ENCODE results near the gene HLA-A. TPM values are rescaled to one million over a fixed set of nuclear protein-coding genes. Genes with fewer than 3 reads are reported as not detected.

The HLA-A gene
- total and polyA plus RNA-seq, 2 of the 13 experiments (the other 11 are each of a cell fraction or from before 2014, with no cell fraction given) = 345 to 527 TPM

DNA sequence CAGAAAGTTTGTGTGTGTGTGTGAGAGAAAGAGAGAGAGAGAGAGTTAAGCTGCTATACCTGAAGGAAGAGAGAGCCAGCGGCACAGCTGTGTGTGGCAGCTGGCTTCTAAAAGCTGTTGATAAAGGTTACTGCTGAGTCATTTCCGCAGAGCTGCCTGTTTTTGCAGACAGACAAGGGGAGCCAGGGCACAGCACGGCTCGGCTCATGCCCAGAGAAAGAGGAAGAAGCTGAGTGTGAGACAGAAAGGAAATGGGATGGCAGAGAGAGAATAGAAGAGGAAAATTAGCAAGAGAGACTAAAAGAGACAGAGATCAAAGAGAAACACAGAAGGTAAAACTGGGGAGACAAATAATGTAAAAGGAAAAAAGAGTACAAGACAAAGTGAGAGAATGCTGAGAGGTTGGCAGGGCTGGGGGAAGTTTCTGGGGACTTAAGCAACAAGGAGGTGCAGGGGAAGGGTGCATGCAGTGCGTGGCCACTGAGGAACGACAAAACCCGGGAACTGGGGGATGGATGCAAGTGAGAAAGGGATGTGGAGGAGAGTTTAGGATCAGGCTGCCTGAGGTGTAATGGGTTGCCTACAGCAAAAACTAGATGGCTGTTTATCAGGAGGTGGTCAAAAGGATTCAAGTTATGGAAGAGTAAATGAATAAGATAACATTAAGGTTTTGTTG is 22.7 kb downstream of the HLA-A start (continued):
- TF ChIP-seq, protein P1, sequence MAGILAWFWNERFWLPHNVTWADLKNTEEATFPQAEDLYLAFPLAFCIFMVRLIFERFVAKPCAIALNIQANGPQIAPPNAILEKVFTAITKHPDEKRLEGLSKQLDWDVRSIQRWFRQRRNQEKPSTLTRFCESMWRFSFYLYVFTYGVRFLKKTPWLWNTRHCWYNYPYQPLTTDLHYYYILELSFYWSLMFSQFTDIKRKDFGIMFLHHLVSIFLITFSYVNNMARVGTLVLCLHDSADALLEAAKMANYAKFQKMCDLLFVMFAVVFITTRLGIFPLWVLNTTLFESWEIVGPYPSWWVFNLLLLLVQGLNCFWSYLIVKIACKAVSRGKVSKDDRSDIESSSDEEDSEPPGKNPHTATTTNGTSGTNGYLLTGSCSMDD (CRISPR knock-in tag; IDR thresholded peaks at IDR 0.05) = no peak
- no peak for TF ChIP-seq ZNF282 (IDR thresholded peaks at IDR 0.05; ENCODE audit: partially characterized antibody)
- TF ChIP-seq, protein P2, sequence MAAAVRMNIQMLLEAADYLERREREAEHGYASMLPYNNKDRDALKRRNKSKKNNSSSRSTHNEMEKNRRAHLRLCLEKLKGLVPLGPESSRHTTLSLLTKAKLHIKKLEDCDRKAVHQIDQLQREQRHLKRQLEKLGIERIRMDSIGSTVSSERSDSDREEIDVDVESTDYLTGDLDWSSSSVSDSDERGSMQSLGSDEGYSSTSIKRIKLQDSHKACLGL (CRISPR knock-in tag; IDR thresholded peaks at IDR 0.05) = no peak
- TF ChIP-seq IRF2 (CRISPR knock-in tag; IDR thresholded peaks at IDR 0.05) = peak; percentile 96
- TF ChIP-seq TEAD3 (CRISPR knock-in tag; optimal IDR thresholded peaks at IDR 0.05; ENCODE audit: borderline replicate concordance) = peak; percentile 52
- TF ChIP-seq GABPA (IDR thresholded peaks at IDR 0.05; ENCODE audit: low read depth, low read length) = no peak
- peak; percentile 76 for TF ChIP-seq GABPA (CRISPR knock-in tag; IDR thresholded peaks at IDR 0.05; ENCODE audit: low read depth)
- peak; percentile 66; the same call in 1 of the 2 replicates for TF ChIP-seq ZNF556 (CRISPR knock-in tag; IDR thresholded peaks at IDR 0.05; ENCODE audit: borderline replicate concordance)
- no peak for TF ChIP-seq ZBTB21 (CRISPR knock-in tag; IDR thresholded peaks at IDR 0.05)
- TF ChIP-seq ZMYM2 (CRISPR knock-in tag; IDR thresholded peaks at IDR 0.05) = no peak
- TF ChIP-seq ZNF800 (CRISPR knock-in tag; IDR thresholded peaks at IDR 0.05) = no peak
- TF ChIP-seq CHCHD3 (CRISPR knock-in tag; IDR thresholded peaks at IDR 0.05) = no peak
- no peak for TF ChIP-seq MTA1 (CRISPR knock-in tag; IDR thresholded peaks at IDR 0.05; ENCODE audit: borderline replicate concordance)
- TF ChIP-seq, protein P3, sequence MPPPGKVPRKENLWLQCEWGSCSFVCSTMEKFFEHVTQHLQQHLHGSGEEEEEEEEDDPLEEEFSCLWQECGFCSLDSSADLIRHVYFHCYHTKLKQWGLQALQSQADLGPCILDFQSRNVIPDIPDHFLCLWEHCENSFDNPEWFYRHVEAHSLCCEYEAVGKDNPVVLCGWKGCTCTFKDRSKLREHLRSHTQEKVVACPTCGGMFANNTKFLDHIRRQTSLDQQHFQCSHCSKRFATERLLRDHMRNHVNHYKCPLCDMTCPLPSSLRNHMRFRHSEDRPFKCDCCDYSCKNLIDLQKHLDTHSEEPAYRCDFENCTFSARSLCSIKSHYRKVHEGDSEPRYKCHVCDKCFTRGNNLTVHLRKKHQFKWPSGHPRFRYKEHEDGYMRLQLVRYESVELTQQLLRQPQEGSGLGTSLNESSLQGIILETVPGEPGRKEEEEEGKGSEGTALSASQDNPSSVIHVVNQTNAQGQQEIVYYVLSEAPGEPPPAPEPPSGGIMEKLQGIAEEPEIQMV (CRISPR knock-in tag; IDR thresholded peaks at IDR 0.05; ENCODE audit: low read depth) = 0 out of 2 replicates have a peak, but pooled peaks have one; percentile 24
- TF ChIP-seq, protein P4, sequence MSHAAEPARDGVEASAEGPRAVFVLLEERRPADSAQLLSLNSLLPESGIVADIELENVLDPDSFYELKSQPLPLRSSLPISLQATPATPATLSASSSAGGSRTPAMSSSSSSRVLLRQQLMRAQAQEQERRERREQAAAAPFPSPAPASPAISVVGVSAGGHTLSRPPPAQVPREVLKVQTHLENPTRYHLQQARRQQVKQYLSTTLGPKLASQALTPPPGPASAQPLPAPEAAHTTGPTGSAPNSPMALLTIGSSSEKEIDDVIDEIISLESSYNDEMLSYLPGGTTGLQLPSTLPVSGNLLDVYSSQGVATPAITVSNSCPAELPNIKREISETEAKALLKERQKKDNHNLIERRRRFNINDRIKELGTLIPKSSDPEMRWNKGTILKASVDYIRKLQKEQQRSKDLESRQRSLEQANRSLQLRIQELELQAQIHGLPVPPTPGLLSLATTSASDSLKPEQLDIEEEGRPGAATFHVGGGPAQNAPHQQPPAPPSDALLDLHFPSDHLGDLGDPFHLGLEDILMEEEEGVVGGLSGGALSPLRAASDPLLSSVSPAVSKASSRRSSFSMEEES (CRISPR knock-in tag; IDR thresholded peaks at IDR 0.05) = peak; percentile 85
- peak; percentile 85; the same call in 1 of the 2 replicates for TF ChIP-seq GLI4 (CRISPR knock-in tag; IDR thresholded peaks at IDR 0.05; ENCODE audit: borderline replicate concordance)
- peak; percentile 88; the same call in 1 of the 2 replicates for TF ChIP-seq ATF6 (CRISPR knock-in tag; conservative IDR thresholded peaks at IDR 0.05)
- TF ChIP-seq SNAI1 (CRISPR knock-in tag; IDR thresholded peaks at IDR 0.05; ENCODE audit: borderline replicate concordance) = no peak; the same call in 1 of the 2 replicates
- no peak for TF ChIP-seq ZNF691 (CRISPR knock-in tag; IDR thresholded peaks at IDR 0.05; ENCODE audit: borderline replicate concordance, low read depth)
- TF ChIP-seq ZBTB38 (CRISPR knock-in tag; IDR thresholded peaks at IDR 0.05) = peak; percentile 36; the same call in 1 of the 2 replicates

Data from HepG2 (cell line).